ENCODE data around the gene SMG9.

GRCh38 chr19:43776286-43776685, 21.5 kb upstream of the SMG9 start:
- TF ChIP-seq, protein P1, sequence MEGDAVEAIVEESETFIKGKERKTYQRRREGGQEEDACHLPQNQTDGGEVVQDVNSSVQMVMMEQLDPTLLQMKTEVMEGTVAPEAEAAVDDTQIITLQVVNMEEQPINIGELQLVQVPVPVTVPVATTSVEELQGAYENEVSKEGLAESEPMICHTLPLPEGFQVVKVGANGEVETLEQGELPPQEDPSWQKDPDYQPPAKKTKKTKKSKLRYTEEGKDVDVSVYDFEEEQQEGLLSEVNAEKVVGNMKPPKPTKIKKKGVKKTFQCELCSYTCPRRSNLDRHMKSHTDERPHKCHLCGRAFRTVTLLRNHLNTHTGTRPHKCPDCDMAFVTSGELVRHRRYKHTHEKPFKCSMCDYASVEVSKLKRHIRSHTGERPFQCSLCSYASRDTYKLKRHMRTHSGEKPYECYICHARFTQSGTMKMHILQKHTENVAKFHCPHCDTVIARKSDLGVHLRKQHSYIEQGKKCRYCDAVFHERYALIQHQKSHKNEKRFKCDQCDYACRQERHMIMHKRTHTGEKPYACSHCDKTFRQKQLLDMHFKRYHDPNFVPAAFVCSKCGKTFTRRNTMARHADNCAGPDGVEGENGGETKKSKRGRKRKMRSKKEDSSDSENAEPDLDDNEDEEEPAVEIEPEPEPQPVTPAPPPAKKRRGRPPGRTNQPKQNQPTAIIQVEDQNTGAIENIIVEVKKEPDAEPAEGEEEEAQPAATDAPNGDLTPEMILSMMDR (IDR thresholded peaks at IDR 0.05; ENCODE audit: insufficient read depth, low read depth, low read length): no peak
- no peak for TF ChIP-seq EZH2 (IDR thresholded peaks at IDR 0.05; ENCODE audit: insufficient read depth, low read length)

Measured in astrocyte (in vitro differentiated cells and primary cell).